Inferior parietal cortex (tissue), 1 donor: ENCODE results near the gene IFNA4.
"Not testable (repeated sequence)": the region's sequence is repeated elsewhere in the genome, so short reads cannot be mapped to it uniquely, and the experiment has no call there.

Experiments
- DNase-seq: peaks from one replicate; pipeline ENCODE4 v3.0.0-alpha.2; 2016; ENCODE audit errors: extremely low spot score

The IFNA4 gene

GRCh38 chr9:21166560-21166959, 20.8 kb downstream of the IFNA4 start, which contains the start of gene IFNA21:
Gene IFNA21, minus strand, starts transcription at chr9:21166660. Its CDS starts 48 bp downstream, at chr9:21166612.
- not testable (repeated sequence) for DNase-seq

GRCh38 chr9:21165516-21165915, 21.9 kb downstream of the IFNA4 start:
- DNase-seq: no peak

GRCh38 chr9:21160178-21160577, 27.2 kb downstream of the IFNA4 start:
- no peak for DNase-seq

GRCh38 chr9:21155501-21155900, 31.9 kb downstream of the IFNA4 start:
- no peak for DNase-seq

- peak; percentile 27 for DNase-seq
Observed at GRCh38 chr9:21154018-21154608, 33.3 kb downstream of the IFNA4 start.

GRCh38 chr9:21153336-21154017, 33.9 kb downstream of the IFNA4 start:
- DNase-seq: no peak

- no peak for DNase-seq
Observed at GRCh38 chr9:21144603-21145002, 42.8 kb downstream of the IFNA4 start.

- DNase-seq: no peak
Observed at GRCh38 chr9:21141427-21141882, 45.9 kb downstream of the IFNA4 start, which contains the start of gene IFNW1. Gene IFNW1, minus strand, starts transcription at chr9:21141832. Its CDS starts 262 bp downstream, at chr9:21141570.

GRCh38 chr9:21137020-21137419, 50.4 kb downstream of the IFNA4 start:
- no peak for DNase-seq
